Measurements from ENCODE around the gene TSC1.

DNA sequence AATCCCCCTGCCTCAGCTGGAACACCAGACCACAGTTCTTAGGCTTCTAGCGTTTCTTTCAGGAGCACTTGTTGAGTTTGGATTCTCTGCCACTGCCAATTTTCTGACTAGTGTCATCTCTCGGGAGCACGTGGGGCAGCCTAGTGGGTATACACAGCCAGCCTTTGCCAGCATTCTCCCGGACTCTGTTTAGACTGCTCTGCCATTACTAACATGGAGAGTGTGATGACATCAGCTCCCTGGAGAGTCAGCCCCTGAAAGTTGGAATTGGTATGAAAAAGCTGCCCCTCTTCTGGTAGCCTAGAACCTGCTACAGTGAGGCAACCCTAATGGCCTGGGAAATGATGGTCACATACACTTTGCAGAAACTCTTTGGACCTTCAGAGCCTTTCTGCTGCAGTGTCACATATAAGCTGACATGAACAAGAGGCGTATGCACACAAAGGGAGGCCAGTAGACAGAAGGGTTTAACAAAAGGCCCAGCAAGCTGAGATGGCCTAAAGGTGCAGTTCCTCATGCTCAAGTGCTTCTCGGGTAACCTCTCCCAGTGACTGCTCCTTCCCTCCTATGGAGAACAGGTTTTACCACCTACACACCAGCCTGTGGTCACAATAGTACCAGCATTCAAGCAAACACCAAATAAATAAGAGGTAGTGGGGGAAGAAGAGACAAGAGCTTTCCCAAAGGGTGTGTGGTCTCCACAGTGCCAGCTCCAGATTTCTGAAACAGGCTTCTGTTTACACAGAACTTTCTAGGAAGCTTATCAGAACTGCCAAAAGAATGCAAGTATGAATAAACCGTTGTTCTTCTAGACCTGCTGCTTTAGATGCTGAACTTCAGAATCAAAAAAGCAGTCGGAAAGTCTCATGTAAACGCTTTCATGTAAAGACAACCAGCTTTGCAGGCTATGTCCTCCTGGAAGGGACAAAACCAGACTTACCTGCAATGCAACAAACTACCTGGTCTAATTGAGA, 49.3 kb downstream of the TSC1 start:
- TF ChIP-seq ZNF274 (IDR thresholded peaks at IDR 0.05; ENCODE audit: low read length): no peak
- no peak for TF ChIP-seq ZNF274 (tag by site-specific recombination; IDR thresholded peaks at IDR 0.05; ENCODE audit: borderline replicate concordance)
- no peak for TF ChIP-seq MYNN (tag by site-specific recombination; IDR thresholded peaks at IDR 0.05; ENCODE audit: borderline replicate concordance)
- TF ChIP-seq CTCF (tag by site-specific recombination; IDR thresholded peaks at IDR 0.05): no peak
- no peak for TF ChIP-seq SCRT2 (tag by site-specific recombination; IDR thresholded peaks at IDR 0.05)
- no peak for TF ChIP-seq ZNF223 (tag by site-specific recombination; IDR thresholded peaks at IDR 0.05)
- no peak for TF ChIP-seq KLF8 (tag by site-specific recombination; IDR thresholded peaks at IDR 0.05)
- TF ChIP-seq ZFP69B (tag by site-specific recombination; IDR thresholded peaks at IDR 0.05): no peak
- no peak for TF ChIP-seq ZXDB (tag by site-specific recombination; IDR thresholded peaks at IDR 0.05)
